Astrocyte of the spinal cord (primary cell): ENCODE data around the gene HOXC11.

Source experiments
- DNase-seq: peaks from one replicate; pipeline ENCODE4 v3.0.0; 2011; ENCODE audit warnings: low read depth, low spot score
- H3K4me3 ChIP-seq: 2 replicates; pipeline ENCODE4 v1.5.1; 2011; ENCODE audit warnings: low read depth, mild to moderate bottlenecking, low read length, moderate library complexity
- CTCF ChIP-seq: IDR thresholded peaks from 2 replicates; pipeline ENCODE4 v1.5.1; 2012; ENCODE audit warnings: low read depth, mild to moderate bottlenecking, low read length, inconsistent platforms
- in situ Hi-C: cut with HindIII; loops from 2 replicates; pipeline ENCODE4 v1.10.0; 2017; ENCODE audit warnings: low sequenced_read_pairs

Gene HOXC11

GRCh38 chr12:53980104-53980801 is 7.3 kb downstream of the HOXC11 start:
- in situ Hi-C loops, result no loop called here
- no peak for DNase-seq
- TF ChIP-seq CTCF, result no peak
- H3K4me3 ChIP-seq, result no peak overlapping the region

DNA sequence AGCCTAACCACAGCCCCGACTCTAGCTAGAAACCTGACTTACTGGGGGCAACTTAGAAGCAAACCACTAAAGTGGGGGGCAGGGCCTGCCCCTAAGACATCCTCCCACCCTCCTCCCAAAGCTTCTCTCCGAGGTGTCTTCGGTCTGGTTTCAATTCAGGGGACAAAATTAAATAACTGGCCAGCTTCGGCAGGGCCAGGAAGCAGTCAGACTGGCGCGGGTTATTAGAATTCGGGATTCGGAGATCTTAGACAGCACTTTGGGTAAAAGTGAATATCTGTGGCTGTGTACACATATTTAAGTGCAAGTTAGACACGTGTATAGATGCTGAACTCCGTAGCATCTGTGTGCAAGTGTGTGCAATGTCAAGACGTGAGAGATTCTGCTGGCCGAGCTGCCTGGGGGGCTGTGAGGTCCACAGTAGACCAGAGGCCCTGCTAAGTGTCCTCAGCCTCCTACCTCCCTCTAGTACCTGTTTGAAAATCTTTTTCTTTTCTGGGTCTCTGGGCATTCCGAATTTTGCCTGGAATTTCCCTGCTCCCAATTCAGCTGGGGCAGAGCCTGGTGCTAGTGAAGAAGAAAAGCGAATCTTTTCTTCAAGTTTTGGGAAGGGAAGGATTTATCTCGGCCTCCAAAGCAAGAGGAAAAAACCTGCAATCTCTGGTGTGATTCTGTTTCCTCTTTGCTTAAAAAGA is 8.0 kb downstream of the HOXC11 start:
- TF ChIP-seq CTCF, result no peak
- no peak overlapping the region for H3K4me3 ChIP-seq
- in situ Hi-C loops, result no loop called here
- no peak for DNase-seq

GRCh38 chr12:53981634-53982565 is 9.0 kb downstream of the HOXC11 start:
- DNase-seq, result no peak
- no peak for TF ChIP-seq CTCF
- in situ Hi-C loops, result no loop called here
- no peak overlapping the region for H3K4me3 ChIP-seq

DNA sequence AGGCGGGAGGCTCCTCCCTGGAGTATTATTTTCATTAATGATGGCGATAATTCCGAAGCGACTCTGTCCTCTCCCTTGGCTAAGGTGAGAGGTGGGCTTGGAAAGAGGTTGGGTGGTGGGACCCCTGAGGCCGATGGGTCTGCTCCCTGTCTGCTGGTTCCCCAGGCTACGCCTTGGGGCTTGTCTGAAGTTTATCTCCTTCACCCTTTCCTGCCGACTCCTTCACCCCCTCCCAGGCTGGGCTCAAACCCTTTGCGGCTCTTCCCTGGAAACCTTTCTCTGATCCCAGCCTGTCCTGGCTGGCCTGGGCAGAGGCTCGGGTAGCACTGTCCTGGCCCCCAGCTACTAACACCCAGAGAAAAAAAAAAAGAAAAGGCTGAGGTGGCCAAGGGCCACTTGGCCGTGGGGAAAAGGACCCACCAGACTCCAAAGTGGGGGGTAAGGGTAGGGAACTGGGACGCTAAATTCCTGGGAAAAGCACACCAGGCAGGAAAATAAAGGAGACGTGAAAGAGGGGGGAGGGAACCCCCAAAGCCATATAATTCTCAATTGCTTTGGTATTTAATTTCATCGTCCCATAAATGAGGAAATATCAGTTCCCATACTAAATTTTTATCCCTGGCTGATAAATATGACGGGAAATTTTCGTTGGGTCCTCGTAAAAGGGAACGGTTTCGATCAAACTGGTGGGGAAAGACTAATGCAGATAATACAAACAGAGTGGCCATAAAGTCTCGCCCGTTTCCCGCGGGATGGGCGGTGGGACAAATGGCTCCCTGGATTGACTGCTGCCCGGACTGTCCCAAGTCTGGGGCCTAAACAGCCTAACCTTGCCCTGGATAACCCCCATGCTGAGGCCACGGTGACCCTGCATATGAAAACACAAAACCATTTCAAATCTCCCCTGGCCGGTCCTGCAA is 10.0 kb downstream of the HOXC11 start:
- DNase-seq, result no peak
- in situ Hi-C loops, result no loop called here
- no peak overlapping the region for H3K4me3 ChIP-seq
- no peak for TF ChIP-seq CTCF

- no peak for TF ChIP-seq CTCF
- in situ Hi-C loops, result no loop called here
- H3K4me3 ChIP-seq, result no peak overlapping the region
- DNase-seq, result no peak
These were observed 10.6 kb downstream of the HOXC11 start for GRCh38 chr12:53983568-53983949.
